ENCODE results near the gene PLA2G4D.
A peak's percentile ranks its signal among the peaks of the same experiment; 100 is the strongest.

PLA2G4D gene

DNA sequence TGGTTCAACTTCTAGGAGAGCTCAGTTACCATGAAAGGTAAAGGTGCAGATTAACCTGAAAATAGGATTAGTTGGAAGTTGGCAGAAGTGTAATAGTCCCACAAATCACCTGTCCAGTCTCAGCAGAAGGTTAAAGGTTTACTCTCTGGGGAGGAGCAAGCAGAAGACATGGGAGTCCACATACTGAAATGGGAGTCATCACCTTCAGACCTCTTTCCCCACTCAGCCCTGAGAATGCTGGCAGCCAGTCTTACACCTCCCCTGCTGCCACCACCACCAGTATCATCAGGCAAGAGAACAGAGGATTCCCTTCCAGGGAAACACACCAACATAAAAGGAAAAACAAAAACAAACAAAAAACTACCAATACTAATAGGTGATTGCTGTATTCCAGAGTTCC is 13.8 kb upstream of the PLA2G4D start:
- POLR2A ChIA-PET, result no interaction called here
- CTCF ChIA-PET, result interaction anchor here (0.6 to 2.0 kb wide), 4 partner anchors 9 to 29 kb away, joined by 3 to 5 read pairs (median 3); no protein-coding TSS in a partner anchor
- DNase-seq (ENCODE audit: extremely low spot score), result peak; percentile 4

DNA sequence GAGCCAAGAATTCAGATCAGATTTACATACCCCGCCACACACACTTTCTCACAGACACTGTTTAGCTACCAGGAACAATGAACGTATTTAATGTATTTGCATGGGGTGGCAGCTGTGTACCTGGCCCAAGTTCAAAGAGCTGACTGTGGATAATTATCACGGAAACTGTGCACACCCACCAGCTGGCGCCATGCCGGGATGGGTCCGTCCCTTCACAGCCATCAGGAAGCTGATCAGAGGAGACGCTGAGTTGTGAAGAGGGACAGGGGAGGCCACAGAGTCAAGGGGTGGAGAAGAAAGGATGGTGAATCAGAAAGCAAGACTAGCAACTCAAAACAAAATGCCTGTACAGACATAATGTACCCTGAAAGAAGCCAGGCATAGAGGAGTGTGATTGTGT is 13.1 kb upstream of the PLA2G4D start:
- TF ChIP-seq, protein P1, sequence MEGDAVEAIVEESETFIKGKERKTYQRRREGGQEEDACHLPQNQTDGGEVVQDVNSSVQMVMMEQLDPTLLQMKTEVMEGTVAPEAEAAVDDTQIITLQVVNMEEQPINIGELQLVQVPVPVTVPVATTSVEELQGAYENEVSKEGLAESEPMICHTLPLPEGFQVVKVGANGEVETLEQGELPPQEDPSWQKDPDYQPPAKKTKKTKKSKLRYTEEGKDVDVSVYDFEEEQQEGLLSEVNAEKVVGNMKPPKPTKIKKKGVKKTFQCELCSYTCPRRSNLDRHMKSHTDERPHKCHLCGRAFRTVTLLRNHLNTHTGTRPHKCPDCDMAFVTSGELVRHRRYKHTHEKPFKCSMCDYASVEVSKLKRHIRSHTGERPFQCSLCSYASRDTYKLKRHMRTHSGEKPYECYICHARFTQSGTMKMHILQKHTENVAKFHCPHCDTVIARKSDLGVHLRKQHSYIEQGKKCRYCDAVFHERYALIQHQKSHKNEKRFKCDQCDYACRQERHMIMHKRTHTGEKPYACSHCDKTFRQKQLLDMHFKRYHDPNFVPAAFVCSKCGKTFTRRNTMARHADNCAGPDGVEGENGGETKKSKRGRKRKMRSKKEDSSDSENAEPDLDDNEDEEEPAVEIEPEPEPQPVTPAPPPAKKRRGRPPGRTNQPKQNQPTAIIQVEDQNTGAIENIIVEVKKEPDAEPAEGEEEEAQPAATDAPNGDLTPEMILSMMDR (IDR thresholded peaks at IDR 0.05; ENCODE audit: control extremely low read depth, extremely low read depth, low read depth, missing control alignments), result no peak
- POLR2A ChIA-PET, result no interaction called here

More for the DNA sequence above, 13.8 kb upstream of the PLA2G4D start:
- TF ChIP-seq, protein P1 (IDR thresholded peaks at IDR 0.05; ENCODE audit: control extremely low read depth, extremely low read depth, low read depth, missing control alignments), result no peak

DNA sequence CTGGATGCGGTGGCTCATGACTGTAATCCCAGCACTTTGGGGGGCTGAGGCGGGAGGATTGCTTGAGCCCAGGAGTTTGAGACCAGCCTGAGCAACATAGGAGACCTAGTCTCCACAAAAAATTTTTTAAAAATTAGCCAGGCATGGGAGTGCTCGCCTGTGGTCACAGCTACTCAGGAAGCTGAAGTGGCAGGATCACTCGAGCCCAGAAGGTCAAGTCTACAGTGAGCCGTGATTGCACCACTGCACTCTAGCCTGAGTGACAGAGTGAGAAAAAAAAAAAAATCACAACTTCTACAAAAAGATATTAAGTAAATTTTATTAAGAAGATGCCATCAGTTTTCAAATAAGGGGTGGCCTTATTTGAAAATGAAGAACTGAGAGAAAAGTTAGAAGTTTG is 11.9 kb upstream of the PLA2G4D start:
- DNase-seq (ENCODE audit: extremely low spot score), result no peak
- TF ChIP-seq, protein P1 (IDR thresholded peaks at IDR 0.05; ENCODE audit: control extremely low read depth, extremely low read depth, low read depth, missing control alignments), result no peak
- CTCF ChIA-PET, result interaction anchor here (0.9 to 2.0 kb wide), 4 partner anchors 11 to 117 kb away, joined by 3 to 5 read pairs (median 3); no protein-coding TSS in a partner anchor
- POLR2A ChIA-PET, result no interaction called here

More for the DNA sequence above, 13.1 kb upstream of the PLA2G4D start:
- CTCF ChIA-PET, result interaction anchor here (0.6 to 2.0 kb wide), 4 partner anchors 13 to 118 kb away, joined by 3 to 5 read pairs (median 3); partner anchors contain the start of gene PLA2G4D
- DNase-seq (ENCODE audit: extremely low spot score), result peak; percentile 5

DNA sequence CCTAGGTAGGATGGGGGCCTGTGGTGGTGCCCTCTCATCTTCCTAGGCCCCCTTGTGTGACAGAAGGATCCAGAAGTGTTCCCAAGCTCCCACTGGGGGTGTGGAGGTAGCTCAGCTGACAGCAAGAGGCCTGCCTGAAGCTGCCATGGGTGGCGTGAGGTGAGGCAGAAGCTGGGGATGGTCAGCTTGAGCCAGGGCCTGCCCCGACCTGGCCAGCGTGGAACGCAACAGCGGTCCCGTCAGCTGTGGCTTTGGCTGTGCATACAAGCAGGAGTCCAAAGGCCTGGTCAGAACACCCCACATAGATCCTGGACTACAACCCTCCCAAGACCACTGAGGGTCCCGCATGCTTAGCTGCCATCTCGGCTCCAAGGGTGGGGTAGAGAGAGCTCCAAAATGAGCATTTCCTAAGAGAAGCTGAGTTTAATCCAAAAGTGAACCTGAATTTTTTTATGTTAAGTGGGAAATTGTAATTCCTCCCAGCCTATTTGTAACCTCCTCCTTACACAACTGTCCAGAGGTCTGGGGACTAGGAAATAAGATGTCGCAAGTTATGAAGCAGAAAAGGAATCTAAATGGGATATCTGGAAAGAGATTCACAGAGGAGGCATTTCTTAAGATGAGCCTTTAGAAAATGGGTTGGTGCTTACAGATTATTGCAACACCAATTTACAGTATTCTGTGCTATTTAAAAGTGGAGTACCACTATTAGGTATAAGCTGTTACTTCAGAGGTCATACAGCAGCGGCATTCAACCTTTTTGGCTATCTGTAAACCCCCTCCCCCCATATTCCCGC is 9.9 kb upstream of the PLA2G4D start:
- DNase-seq (ENCODE audit: extremely low spot score), result no peak
- POLR2A ChIA-PET, result no interaction called here
- CTCF ChIA-PET, result interaction anchor here (1.2 to 1.5 kb wide), 2 partner anchors 9 to 20 kb away, joined by 3 to 6 read pairs; no protein-coding TSS in a partner anchor
- TF ChIP-seq, protein P1 (IDR thresholded peaks at IDR 0.05; ENCODE audit: control extremely low read depth, extremely low read depth, low read depth, missing control alignments), result no peak

DNA sequence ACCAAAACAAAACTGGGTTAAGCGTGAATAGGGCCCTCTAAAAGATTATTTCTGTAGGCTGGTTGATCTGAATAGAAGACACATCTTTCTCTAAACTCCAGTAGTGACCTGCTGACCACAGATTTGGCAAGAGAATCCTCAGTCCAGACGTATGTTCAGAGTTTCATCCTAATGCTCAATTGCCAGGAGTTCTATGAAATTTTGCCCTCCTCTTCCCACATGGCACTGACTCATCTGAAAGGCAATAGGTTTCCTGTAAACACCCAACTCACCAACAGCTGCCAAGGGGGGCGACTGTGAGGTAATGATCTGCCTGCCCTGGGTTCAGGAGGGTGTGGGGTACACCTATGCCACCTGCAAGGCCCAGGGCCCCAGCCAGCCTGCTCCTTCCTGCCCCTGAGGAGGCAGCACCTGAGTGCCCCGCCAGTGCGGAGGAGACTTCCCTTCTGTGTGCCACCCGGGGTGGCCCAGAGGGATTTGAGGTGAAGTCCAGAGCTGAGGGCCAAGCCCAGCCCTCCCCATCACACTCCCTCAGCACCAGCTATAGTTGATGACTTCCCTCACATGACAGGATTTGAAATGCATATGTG is 8.4 kb upstream of the PLA2G4D start:
- TF ChIP-seq, protein P1 (IDR thresholded peaks at IDR 0.05; ENCODE audit: control extremely low read depth, extremely low read depth, low read depth, missing control alignments), result no peak
- DNase-seq (ENCODE audit: extremely low spot score), result no peak
- POLR2A ChIA-PET, result no interaction called here
- CTCF ChIA-PET, result interaction anchor here (0.8 to 1.0 kb wide), 2 partner anchors 10 to 113 kb away, joined by 3 read pairs; no protein-coding TSS in a partner anchor

DNA sequence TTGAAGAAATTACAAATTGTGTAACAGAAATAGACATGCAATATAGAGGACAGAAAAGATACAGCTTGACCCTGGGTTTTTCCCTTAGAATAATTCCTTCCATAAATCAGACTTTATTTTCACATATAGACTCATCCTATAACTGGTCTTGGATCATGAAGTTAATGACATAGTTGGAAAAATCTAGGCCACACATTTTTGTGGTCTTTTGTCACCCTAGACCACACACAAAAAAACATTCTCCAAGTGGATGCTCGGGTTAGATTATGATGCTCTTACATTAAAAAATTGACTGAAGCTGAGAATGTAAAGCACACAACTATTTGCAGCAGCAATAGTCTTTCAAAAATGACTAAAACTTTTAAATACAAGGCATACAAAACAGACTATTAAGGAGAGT is 7.5 kb upstream of the PLA2G4D start:
- no peak for DNase-seq (ENCODE audit: extremely low spot score)
- ChIA-PET POLR2A (no interaction called here), CTCF (no interaction called here)
- TF ChIP-seq, protein P1 (IDR thresholded peaks at IDR 0.05; ENCODE audit: control extremely low read depth, extremely low read depth, low read depth, missing control alignments), result no peak
